HG02943 (cell line): Measurements from ENCODE around the gene SPTB.

Source experiments
- ATAC-seq: cut with Tn5 transposase; IDR thresholded peaks from one replicate; pipeline ENCODE4 v1.9.1; 2021; ENCODE audit warnings: mild to moderate bottlenecking, low read depth, moderate library complexity; ENCODE audit not compliant: unreplicated experiment

Gene SPTB

GRCh38 chr14:64769096-64770020 is 110.3 kb downstream of the SPTB start:
- no peak for ATAC-seq

- ATAC-seq, result no peak
Measured at GRCh38 chr14:64768401-64769095, 111.2 kb downstream of the SPTB start.

- ATAC-seq, result no peak
Measured at GRCh38 chr14:64767215-64767964, 112.3 kb downstream of the SPTB start.

- ATAC-seq, result no peak
Measured at GRCh38 chr14:64766430-64767151, 113.1 kb downstream of the SPTB start.

- ATAC-seq, result no peak
Measured at GRCh38 chr14:64765740-64766302, 113.9 kb downstream of the SPTB start.

- no peak for ATAC-seq
Measured at GRCh38 chr14:64764641-64765520, 114.8 kb downstream of the SPTB start.

GRCh38 chr14:64763801-64764621 is 115.7 kb downstream of the SPTB start:
- ATAC-seq, result no peak

GRCh38 chr14:64763085-64763782 is 116.5 kb downstream of the SPTB start:
- no peak for ATAC-seq

- ATAC-seq, result no peak
Measured at GRCh38 chr14:64762044-64763034, 117.4 kb downstream of the SPTB start.

- ATAC-seq, result no peak
Measured at GRCh38 chr14:64761441-64762043, 118.2 kb downstream of the SPTB start.

GRCh38 chr14:64760916-64761315 is 118.8 kb downstream of the SPTB start:
- ATAC-seq, result no peak

- no peak for ATAC-seq
Measured at GRCh38 chr14:64760146-64760755, 119.5 kb downstream of the SPTB start.

GRCh38 chr14:64759555-64759938 is 120.2 kb downstream of the SPTB start:
- ATAC-seq, result no peak

GRCh38 chr14:64758691-64759554 is 120.8 kb downstream of the SPTB start:
- ATAC-seq, result no peak

GRCh38 chr14:64758025-64758521 is 121.6 kb downstream of the SPTB start:
- no peak for ATAC-seq
